GM12892 (cell line): ENCODE measurements around the gene MEIKIN.

Source experiments
- POLR2A ChIP-seq: IDR thresholded peaks from 2 replicates; pipeline ENCODE4 v1.6.1; 2011; ENCODE audit warnings: low read depth, low read length, control low read depth
- POLR2AphosphoS5 ChIP-seq: IDR thresholded peaks from 2 replicates; pipeline ENCODE4 v1.6.1; 2011; ENCODE audit warnings: low read depth, low read length, control low read depth
- TAF1 ChIP-seq: IDR thresholded peaks from 2 replicates; pipeline ENCODE4 v1.6.1; 2011; ENCODE audit warnings: low read depth, mild to moderate bottlenecking, control low read depth, low read length, borderline replicate concordance

DNA sequence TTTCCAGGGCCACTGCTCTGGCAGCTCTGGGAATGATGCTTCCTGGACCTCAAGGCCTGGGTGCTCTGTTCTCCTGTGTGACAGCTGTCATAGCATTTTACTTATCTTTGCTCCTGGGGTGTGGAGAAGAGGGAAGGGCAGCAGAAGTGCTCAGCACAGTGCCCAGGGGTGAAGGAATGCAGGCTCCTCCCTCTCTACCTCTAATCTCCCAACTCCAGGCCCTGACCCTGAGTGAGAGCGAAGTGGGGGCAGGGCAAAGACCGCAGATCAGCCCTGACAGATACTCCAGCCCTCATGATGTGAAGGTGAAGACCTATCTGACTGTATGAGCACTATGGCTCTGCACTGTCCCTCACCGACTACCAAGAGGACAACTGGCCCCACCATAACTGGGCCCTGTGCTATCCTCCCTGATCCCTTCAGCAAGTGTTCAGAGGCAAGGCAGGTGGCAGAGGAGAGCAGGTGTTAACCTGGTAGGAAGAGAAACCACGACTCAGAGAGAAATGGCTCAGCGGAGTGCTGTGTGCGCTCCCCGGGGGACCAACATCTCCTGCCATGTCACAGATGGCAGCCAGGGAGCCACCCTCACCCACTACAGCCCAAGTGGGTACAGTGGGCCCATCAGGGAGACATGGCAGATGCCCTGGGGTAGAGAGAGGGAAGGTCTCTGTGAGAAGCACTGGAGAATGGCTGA is 49.2 kb upstream of the MEIKIN start:
- no peak for TF ChIP-seq TAF1
- no peak for TF ChIP-seq POLR2AphosphoS5
- no peak for TF ChIP-seq POLR2A
